ENCODE measurements around the gene TTC38.

DNA sequence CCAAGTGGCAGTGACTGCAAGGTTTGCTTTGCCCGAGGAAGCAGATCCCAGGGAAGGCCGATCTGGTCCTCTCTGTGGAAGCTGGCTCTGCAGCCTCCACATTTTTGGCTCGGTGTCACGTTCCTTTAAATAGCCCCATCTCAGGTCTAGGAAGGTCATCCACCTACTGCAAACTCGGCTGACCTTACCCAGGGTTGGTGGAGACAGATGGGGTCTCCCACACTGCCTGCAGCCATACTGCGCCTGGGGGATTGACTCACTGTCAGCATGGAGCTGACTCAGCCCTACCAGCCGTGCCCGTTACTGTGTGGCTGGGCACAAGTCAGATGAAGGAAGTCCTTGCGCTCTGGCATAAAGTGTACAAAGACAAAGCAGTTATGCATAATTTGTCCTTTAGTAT lies 34.6 kb upstream of the TTC38 start:
- TF ChIP-seq, protein P1, sequence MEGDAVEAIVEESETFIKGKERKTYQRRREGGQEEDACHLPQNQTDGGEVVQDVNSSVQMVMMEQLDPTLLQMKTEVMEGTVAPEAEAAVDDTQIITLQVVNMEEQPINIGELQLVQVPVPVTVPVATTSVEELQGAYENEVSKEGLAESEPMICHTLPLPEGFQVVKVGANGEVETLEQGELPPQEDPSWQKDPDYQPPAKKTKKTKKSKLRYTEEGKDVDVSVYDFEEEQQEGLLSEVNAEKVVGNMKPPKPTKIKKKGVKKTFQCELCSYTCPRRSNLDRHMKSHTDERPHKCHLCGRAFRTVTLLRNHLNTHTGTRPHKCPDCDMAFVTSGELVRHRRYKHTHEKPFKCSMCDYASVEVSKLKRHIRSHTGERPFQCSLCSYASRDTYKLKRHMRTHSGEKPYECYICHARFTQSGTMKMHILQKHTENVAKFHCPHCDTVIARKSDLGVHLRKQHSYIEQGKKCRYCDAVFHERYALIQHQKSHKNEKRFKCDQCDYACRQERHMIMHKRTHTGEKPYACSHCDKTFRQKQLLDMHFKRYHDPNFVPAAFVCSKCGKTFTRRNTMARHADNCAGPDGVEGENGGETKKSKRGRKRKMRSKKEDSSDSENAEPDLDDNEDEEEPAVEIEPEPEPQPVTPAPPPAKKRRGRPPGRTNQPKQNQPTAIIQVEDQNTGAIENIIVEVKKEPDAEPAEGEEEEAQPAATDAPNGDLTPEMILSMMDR (IDR thresholded peaks at IDR 0.05): no peak
- TF ChIP-seq POLR2A (IDR thresholded peaks at IDR 0.05): peak in 1 of 2 donors; percentile 70
